IMR-90 (cell line): Measurements from ENCODE around the gene FA2H. TPM values are rescaled to one million over a fixed set of nuclear protein-coding genes. Genes with fewer than 3 reads are reported as not detected.

Experiments used
- ATAC-seq: fragments of 200-7000 bp; cut with Tn5 transposase; 2 replicates; pipeline ENCODE4 v1.9.1; 2020; ENCODE audit warnings: low read depth, mild to moderate bottlenecking, moderate library complexity
- BruUV-seq: library from RNA; stranded (reverse); fragments of 400-500 nt; replicated peaks from 2 replicates; lab custom pipeline; 2021; lab: Mats Ljungman, UMichigan
- CTCF ChIA-PET: fragments of 300-600 bp; formaldehyde crosslinking; extraction: SDS; loops from one replicate; lab custom pipeline; 2021; ENCODE audit warnings: antibody characterized with exemption; lab: Yijun Ruan, JAX
- POLR2A ChIA-PET: fragments of 300-600 bp; sonication (Branson Sonifier 250); formaldehyde crosslinking; loops from one replicate; lab custom pipeline; 2022; ENCODE audit warnings: antibody characterized with exemption; ENCODE audit not compliant: unreplicated experiment; lab: Charles Lee
- DNase-seq: peaks from one replicate; pipeline ENCODE4 v3.0.0; 2013
- H2AFZ ChIP-seq: replicated peaks from 2 replicates; pipeline ENCODE3; 2013; ENCODE audit warnings: low read length, mild to moderate bottlenecking; ENCODE audit not compliant: poor library complexity
- H2AK5ac ChIP-seq: 2 replicates; pipeline ENCODE4 v1.6.1; 2013; ENCODE audit warnings: low read depth, low read length, inconsistent platforms
- H2AK9ac ChIP-seq: replicated peaks from 2 replicates; pipeline ENCODE3; 2013; ENCODE audit warnings: mild to moderate bottlenecking, low read depth, low read length, moderate library complexity; ENCODE audit not compliant: poor library complexity
- H2BK120ac ChIP-seq: 2 replicates; pipeline ENCODE4 v1.6.1; 2013; ENCODE audit warnings: low read depth, low read length, inconsistent platforms
- H2BK15ac ChIP-seq: 3 replicates; pipeline ENCODE4 v1.6.1; 2013; ENCODE audit warnings: low read depth, low read length, inconsistent platforms
- H2BK20ac ChIP-seq: 2 replicates; pipeline ENCODE4 v1.6.1; 2013; ENCODE audit warnings: low read depth, mild to moderate bottlenecking, inconsistent platforms, low read length, moderate library complexity
- H2BK5ac ChIP-seq: 2 replicates; pipeline ENCODE4 v1.6.1; 2013; ENCODE audit warnings: mild to moderate bottlenecking, low read depth, low read length, inconsistent platforms; ENCODE audit not compliant: poor library complexity, severe bottlenecking
- H3K14ac ChIP-seq: replicated peaks from 2 replicates; pipeline ENCODE4 v1.6.1; 2013; ENCODE audit warnings: low read depth, low read length, inconsistent platforms
- H3K18ac ChIP-seq: 2 replicates; pipeline ENCODE4 v1.6.1; 2013; ENCODE audit warnings: low read depth, low read length, control low read depth
- H3K23ac ChIP-seq: 2 replicates; pipeline ENCODE4 v1.6.1; 2013; ENCODE audit warnings: low read depth, low read length, inconsistent platforms
- H3K27ac ChIP-seq: 2 replicates; pipeline ENCODE4 v1.5.1; 2013; ENCODE audit warnings: mild to moderate bottlenecking, control low read depth, low read length; ENCODE audit not compliant: insufficient read depth
- H3K27me3 ChIP-seq: 2 replicates; pipeline ENCODE4 v1.6.1; 2013; ENCODE audit warnings: low read length; ENCODE audit not compliant: control insufficient read depth, insufficient read depth
- H3K36me3 ChIP-seq: 2 replicates; pipeline ENCODE4 v1.6.1; 2013; ENCODE audit warnings: low read length, mixed read lengths; ENCODE audit not compliant: control insufficient read depth, insufficient read depth
- H3K4ac ChIP-seq: 2 replicates; pipeline ENCODE4 v1.6.1; 2013; ENCODE audit warnings: low read depth, low read length, inconsistent platforms
- H3K4me1 ChIP-seq: 2 replicates; pipeline ENCODE4 v1.6.1; 2013; ENCODE audit warnings: low read length, mixed read lengths; ENCODE audit not compliant: control insufficient read depth, insufficient read depth
- H3K4me2 ChIP-seq: 2 replicates; pipeline ENCODE4 v1.6.1; 2013; ENCODE audit warnings: low read depth, mild to moderate bottlenecking, control low read depth, low read length, moderate library complexity
- H3K4me3 ChIP-seq: 2 replicates; pipeline ENCODE4 v1.5.1; 2013; ENCODE audit warnings: low read depth, mild to moderate bottlenecking, control low read depth, low read length, moderate library complexity; ENCODE audit not compliant: insufficient read depth
- H3K56ac ChIP-seq: 2 replicates; pipeline ENCODE4 v1.6.1; 2013; ENCODE audit warnings: low read length, inconsistent platforms; ENCODE audit not compliant: insufficient read depth; ENCODE audit errors: extremely low read depth
- H3K79me1 ChIP-seq, 2 experiments: 2 replicates each; pipeline ENCODE4 v1.6.1; 2013; ENCODE audit warnings: low read length in 2 of 2, inconsistent platforms in 1 of 2, low read depth in 1 of 2
- H3K9ac ChIP-seq: 2 replicates; pipeline ENCODE4 v1.6.1; 2013; ENCODE audit warnings: low read depth, low read length, control low read depth
- H3K9me1 ChIP-seq: 2 replicates; pipeline ENCODE4 v1.6.1; 2013; ENCODE audit warnings: low read length, inconsistent platforms; ENCODE audit not compliant: insufficient read depth
- H3K9me3 ChIP-seq: 2 replicates; pipeline ENCODE4 v1.6.1; 2013; ENCODE audit warnings: low read length; ENCODE audit not compliant: control insufficient read depth, insufficient read depth
- H4K20me1 ChIP-seq: 2 replicates; pipeline ENCODE4 v1.6.1; 2013; ENCODE audit warnings: low read length, inconsistent platforms; ENCODE audit not compliant: insufficient read depth
- H4K5ac ChIP-seq: 2 replicates; pipeline ENCODE4 v1.6.1; 2013; ENCODE audit warnings: mild to moderate bottlenecking, low read depth, low read length, control low read depth
- H4K8ac ChIP-seq, 2 experiments: 2 replicates each; pipeline ENCODE4 v1.6.1; 2013; ENCODE audit warnings: low read depth in 2 of 2, low read length in 2 of 2, control low read depth in 1 of 2, inconsistent platforms in 1 of 2
- H4K91ac ChIP-seq: 2 replicates; pipeline ENCODE4 v1.6.1; 2013; ENCODE audit warnings: low read depth, low read length, inconsistent platforms; ENCODE audit not compliant: insufficient read depth
- BHLHE40 ChIP-seq: fragments of 150-350 bp; IDR thresholded peaks from 2 replicates; pipeline ENCODE4 v1.6.1; 2016; ENCODE audit warnings: mild to moderate bottlenecking, low read depth, low read length
- CEBPB ChIP-seq: IDR thresholded peaks from 2 replicates; pipeline ENCODE4 v1.6.1; 2012; ENCODE audit warnings: low read depth, low read length, improper control_type of control experiment
- FOS ChIP-seq: fragments of 150-350 bp; IDR thresholded peaks from 2 replicates; pipeline ENCODE4 v1.6.1; 2016; ENCODE audit warnings: low read depth, low read length
- MAFK ChIP-seq: IDR thresholded peaks from 2 replicates; pipeline ENCODE4 v1.6.1; 2012; ENCODE audit warnings: low read depth, low read length, improper control_type of control experiment
- MAZ ChIP-seq: IDR thresholded peaks from 2 replicates; pipeline ENCODE4 v1.6.1; 2012; ENCODE audit warnings: low read depth, mild to moderate bottlenecking, low read length, improper control_type of control experiment, moderate library complexity, borderline replicate concordance
- MXI1 ChIP-seq: IDR thresholded peaks from 2 replicates; pipeline ENCODE4 v1.6.1; 2012; ENCODE audit warnings: low read depth, mild to moderate bottlenecking, low read length, moderate library complexity, borderline replicate concordance
- NFE2L2 ChIP-seq: fragments of 150-350 bp; IDR thresholded peaks from 2 replicates; pipeline ENCODE4 v1.6.1; 2016; ENCODE audit warnings: low read depth, mild to moderate bottlenecking, low read length
- POLR2A ChIP-seq: IDR thresholded peaks from 2 replicates; pipeline ENCODE4 v1.6.1; 2012; ENCODE audit warnings: mild to moderate bottlenecking, low read depth, low read length
- RAD21 ChIP-seq: IDR thresholded peaks from 2 replicates; pipeline ENCODE4 v1.6.1; 2012; ENCODE audit warnings: low read length, improper control_type of control experiment
- RCOR1 ChIP-seq: IDR thresholded peaks from 2 replicates; pipeline ENCODE4 v1.6.1; 2012; ENCODE audit warnings: mild to moderate bottlenecking, low read length, improper control_type of control experiment; ENCODE audit not compliant: insufficient replicate concordance
- RFX5 ChIP-seq: IDR thresholded peaks from 2 replicates; pipeline ENCODE4 v1.8.0; 2012; ENCODE audit warnings: low read depth, mild to moderate bottlenecking, low read length, moderate library complexity
- SMC3 ChIP-seq: fragments of 150-350 bp; IDR thresholded peaks from 2 replicates; pipeline ENCODE4 v1.6.1; 2016; ENCODE audit warnings: low read depth, mild to moderate bottlenecking, antibody characterized with exemption, low read length, moderate library complexity
- USF2 ChIP-seq: fragments of 150-350 bp; IDR thresholded peaks from 2 replicates; pipeline ENCODE4 v1.6.1; 2017; ENCODE audit warnings: mild to moderate bottlenecking, antibody characterized with exemption, low read length, low read depth
- WGBS, 2 experiments: methylation state at CpG; one replicate each; pipeline versions ENCODE4 v1.1.5 to v1.1.7; 2013; ENCODE audit warnings: missing lambda C conversion rate in 2 of 2; ENCODE audit not compliant: insufficient read length in 1 of 2; ENCODE audit errors: extremely low coverage in 2 of 2; 5-methylcytosine and 5-hydroxymethylcytosine counted together
- dilution Hi-C: fragments of 300-500 bp; cut with HindIII; formaldehyde crosslinking; loops from one replicate; pipeline ENCODE4 v1.14.3; 2018; ENCODE audit warnings: low sequenced_read_pairs; ENCODE audit not compliant: unreplicated experiment
- in situ Hi-C: fragments of 300-500 bp; cut with MboI; formaldehyde crosslinking; loops from 3 replicates; pipeline ENCODE4 v1.14.3; 2019; ENCODE audit warnings: low sequenced_read_pairs, inconsistent platforms, mixed read lengths
- intact Hi-C: fragments of 100-400 bp; cut with micrococcal nuclease; formaldehyde crosslinking; loops from 2 replicates; pipeline ENCODE4 v1.10.0; 2022
- polyA plus RNA-seq, 3 experiments: library from polyadenylated mRNA; depleted of rRNA; stranded (reverse); fragments of >200 nt; gene quantifications; 2 replicates each; pipeline ENCODE4 v1.2.3, GENCODE V29; 2012; ENCODE audit warnings: low replicate concordance in 1 of 3
- total RNA-seq: library from RNA; depleted of rRNA; stranded (reverse); fragments of >200 nt; gene quantifications from 2 replicates; pipeline ENCODE4 v1.2.3, GENCODE V29; 2012
- TF ChIP-seq, protein P1 (sequence below): conservative IDR thresholded peaks from 2 replicates; pipeline ENCODE4 v1.5.1; 2012; ENCODE audit warnings: mild to moderate bottlenecking, low read depth, low read length, improper control_type of control experiment

FA2H gene
- total and polyA plus RNA-seq, 2 of the 4 experiments (the other 2 are of a cell fraction): not detected

DNA sequence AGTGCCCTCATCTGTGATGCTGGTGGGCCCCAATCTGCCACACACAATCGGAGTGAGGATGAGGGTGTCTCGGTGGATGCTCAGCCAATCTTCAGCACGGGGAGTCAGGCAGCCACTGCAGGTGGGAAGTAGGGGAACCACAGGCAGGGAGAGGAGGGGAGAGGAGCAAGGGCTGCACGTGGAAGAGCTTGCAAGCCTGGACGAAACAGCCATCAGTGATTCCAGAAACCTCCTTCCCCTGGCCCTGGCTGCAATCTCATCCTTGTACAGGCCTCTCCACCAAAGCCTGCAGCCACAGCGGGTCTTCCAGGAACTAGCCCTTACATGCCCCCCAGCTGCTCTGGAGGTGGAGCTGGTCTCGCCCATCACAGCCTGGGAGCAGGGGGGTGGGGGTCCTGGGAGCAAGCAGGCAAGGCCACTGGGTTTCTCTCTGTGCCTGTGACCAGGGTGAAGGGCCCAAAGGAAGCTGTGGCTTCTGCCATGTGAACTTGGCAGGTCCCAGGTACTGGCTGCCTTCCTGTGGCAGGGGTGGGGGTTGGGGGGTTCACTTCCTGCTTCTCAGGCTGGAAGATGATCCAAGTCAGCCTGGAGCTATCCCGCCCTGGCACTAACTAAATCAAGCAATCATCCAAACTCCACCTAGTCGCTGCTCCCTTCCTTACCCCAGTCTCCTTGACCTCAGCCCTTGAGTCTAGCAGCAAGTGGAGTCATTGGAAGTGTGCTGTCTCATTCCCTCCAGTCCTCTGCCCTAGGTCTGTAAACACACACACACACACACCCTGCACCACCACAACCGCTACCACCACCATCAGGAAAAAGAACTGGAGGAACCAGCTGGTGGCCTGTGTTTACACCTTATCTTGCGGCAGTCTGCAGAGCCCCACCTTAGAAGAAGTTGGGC is 44.6 kb downstream of the FA2H start:
- Histone ChIP-seq H3K27ac (no peak overlapping the region), H3K4me3 (no peak overlapping the region), H2BK5ac (no peak overlapping the region), H3K18ac (no peak overlapping the region), H3K56ac (no peak overlapping the region), H3K79me1 (no peaks in the 10 kb centered on the region), H4K20me1 (no peaks in the 10 kb centered on the region), H2AFZ (peak overlapping the region; percentile 81), H4K91ac (0 out of 2 replicates have a peak overlapping the region, but pooled peaks have one; percentile 51), H4K8ac (peak overlapping the region in 1 of 2 experiments; percentile 28; a peak in 2 of 4 replicates), H3K9me1 (no peaks in the 10 kb centered on the region; the same call in 1 of the 2 replicates), H2AK5ac (no peak overlapping the region), H2BK20ac (no peak overlapping the region), H3K4me1 (peaks cover 17% of the 10 kb centered on the region), H3K9me3 (peaks cover 4% of the 10 kb centered on the region; the same call in 1 of the 2 replicates), H3K4me2 (no peak overlapping the region), H2BK15ac (no peak overlapping the region), H2BK120ac (peak overlapping the region; percentile 22; the same call in 1 of the 2 replicates), H3K27me3 (0 out of 2 replicates have a peak, but pooled peaks cover 3% of the 10 kb centered on the region), H3K36me3 (no peaks in the 10 kb centered on the region), H3K4ac (no peak overlapping the region; the same call in 1 of the 2 replicates), H4K5ac (no peak overlapping the region), H3K9ac (no peak overlapping the region), H3K14ac (no peak overlapping the region), H2AK9ac (peak overlapping the region; percentile 82), H3K23ac (no peak overlapping the region)
- no TSS peak for BruUV-seq
- intact Hi-C loops: no loop called here
- in situ Hi-C loops: no loop called here
- dilution Hi-C loops: no loop called here
- CTCF ChIA-PET: interaction anchor here (1.0 kb wide), 1 partner anchor 17 kb away, joined by 3 read pairs; no protein-coding TSS in a partner anchor
- ATAC-seq (no peak), DNase-seq (no peak)
- no CpG with 5 or more reads among the region's 11 CpGs for WGBS, 2 experiments
- POLR2A ChIA-PET: no interaction called here
- TF ChIP-seq MAFK (no peak), USF2 (no peak), BHLHE40 (no peak), RFX5 (no peak), MXI1 (no peak), RAD21 (no peak), NFE2L2 (no peak), CEBPB (no peak), POLR2A (no peak), MAZ (no peak), SMC3 (no peak), RCOR1 (no peak), FOS (no peak)
- TF ChIP-seq, protein P1, sequence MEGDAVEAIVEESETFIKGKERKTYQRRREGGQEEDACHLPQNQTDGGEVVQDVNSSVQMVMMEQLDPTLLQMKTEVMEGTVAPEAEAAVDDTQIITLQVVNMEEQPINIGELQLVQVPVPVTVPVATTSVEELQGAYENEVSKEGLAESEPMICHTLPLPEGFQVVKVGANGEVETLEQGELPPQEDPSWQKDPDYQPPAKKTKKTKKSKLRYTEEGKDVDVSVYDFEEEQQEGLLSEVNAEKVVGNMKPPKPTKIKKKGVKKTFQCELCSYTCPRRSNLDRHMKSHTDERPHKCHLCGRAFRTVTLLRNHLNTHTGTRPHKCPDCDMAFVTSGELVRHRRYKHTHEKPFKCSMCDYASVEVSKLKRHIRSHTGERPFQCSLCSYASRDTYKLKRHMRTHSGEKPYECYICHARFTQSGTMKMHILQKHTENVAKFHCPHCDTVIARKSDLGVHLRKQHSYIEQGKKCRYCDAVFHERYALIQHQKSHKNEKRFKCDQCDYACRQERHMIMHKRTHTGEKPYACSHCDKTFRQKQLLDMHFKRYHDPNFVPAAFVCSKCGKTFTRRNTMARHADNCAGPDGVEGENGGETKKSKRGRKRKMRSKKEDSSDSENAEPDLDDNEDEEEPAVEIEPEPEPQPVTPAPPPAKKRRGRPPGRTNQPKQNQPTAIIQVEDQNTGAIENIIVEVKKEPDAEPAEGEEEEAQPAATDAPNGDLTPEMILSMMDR: no peak
